Ascending aorta (tissue), 2 donors: ENCODE measurements around the gene PCDHB10. TPM values are rescaled to one million over a fixed set of nuclear protein-coding genes. Genes with fewer than 3 reads are reported as not detected.

ENCODE experiments used
- DNase-seq, 2 donors: peaks; one replicate each; pipeline ENCODE4 v3.0.0-alpha.2; 2019; ENCODE audit warnings: low spot score in 2 of 2
- H3K27ac ChIP-seq, 2 donors: fragments of 200-600 bp; sonication (generic); one replicate each; pipeline ENCODE4 v1.5.1; 2016 to 2017; ENCODE audit warnings: mild to moderate bottlenecking in 1 of 2
- H3K27me3 ChIP-seq: fragments of 200-600 bp; sonication (generic); one replicate; pipeline ENCODE4 v1.5.1; 2017
- H3K36me3 ChIP-seq, 2 donors: fragments of 200-600 bp; sonication (generic); one replicate each; pipeline ENCODE4 v1.5.1; 2016
- H3K4me1 ChIP-seq, 2 donors: fragments of 200-600 bp; sonication (generic); one replicate each; pipeline ENCODE4 v1.5.1; 2016 to 2017; ENCODE audit warnings: mild to moderate bottlenecking in 1 of 2
- H3K4me3 ChIP-seq, 2 donors: fragments of 200-600 bp; sonication (generic); one replicate each; pipeline ENCODE4 v1.5.1; 2016 to 2017; ENCODE audit warnings: mild to moderate bottlenecking in 1 of 2
- H3K9me3 ChIP-seq, 2 donors: fragments of 200-600 bp; sonication (generic); one replicate each; pipeline ENCODE4 v1.5.1; 2016
- intact Hi-C: fragments of 100-400 bp; cut with DNase I; formaldehyde crosslinking; loops from one replicate; pipeline ENCODE4 v1.15.1; 2023
- total RNA-seq: library from RNA; depleted of rRNA; stranded (reverse); fragments of >200 nt; gene quantifications from one replicate; pipeline ENCODE4 v1.1.0, GENCODE V29; 2016
- TF ChIP-seq, protein P1 (sequence below), 3 experiments: fragments of 200-600 bp in 2 of 3; fragments of 450-650 bp in 1 of 3; sonication (generic) in 2 of 3; IDR thresholded peaks; one replicate each; pipeline ENCODE4 v1.5.1; 2016 to 2019; ENCODE audit warnings: antibody characterized with exemption in 3 of 3, mild to moderate bottlenecking in 1 of 3, moderate library complexity in 1 of 3

PCDHB10 gene
- total RNA-seq, 1 donor from 2014 or later, result 0.21 TPM

DNA sequence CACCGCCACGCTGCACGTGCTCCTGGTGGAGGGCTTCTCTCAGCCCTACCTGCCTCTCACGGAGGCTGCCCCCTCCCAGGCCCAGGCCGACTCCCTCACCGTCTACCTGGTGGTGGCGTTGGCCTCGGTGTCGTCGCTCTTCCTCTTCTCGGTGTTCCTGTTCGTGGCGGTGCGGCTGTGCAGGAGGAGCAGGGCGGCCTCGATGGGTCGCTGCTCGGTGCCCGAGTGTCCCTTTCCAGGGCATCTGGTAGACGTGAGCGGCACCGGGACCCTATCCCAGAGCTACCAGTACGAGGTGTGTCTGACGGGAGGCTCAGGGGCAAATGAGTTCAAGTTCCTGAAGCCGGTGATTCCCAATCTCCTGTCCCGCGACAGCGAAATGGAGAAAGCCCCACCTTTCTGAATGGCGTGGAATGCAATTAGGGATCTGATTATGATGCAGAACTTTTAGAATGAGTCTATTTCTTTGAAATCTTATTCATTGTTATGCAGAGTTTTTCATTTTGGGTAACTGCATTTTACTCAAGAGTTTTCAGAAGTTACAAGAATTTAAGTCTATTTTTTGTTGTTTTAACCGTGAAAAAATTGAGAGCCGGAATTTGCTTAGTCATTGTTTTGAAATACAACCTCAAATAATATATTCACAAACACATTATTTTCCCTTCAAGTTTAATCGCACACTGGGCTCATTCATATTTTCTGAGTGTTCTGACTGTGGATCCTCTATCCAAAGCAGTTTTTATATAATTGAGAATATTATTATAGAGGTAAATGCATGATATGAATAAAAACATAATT lies 44.6 kb downstream of the PCDHB10 start:
- TF ChIP-seq, protein P1, sequence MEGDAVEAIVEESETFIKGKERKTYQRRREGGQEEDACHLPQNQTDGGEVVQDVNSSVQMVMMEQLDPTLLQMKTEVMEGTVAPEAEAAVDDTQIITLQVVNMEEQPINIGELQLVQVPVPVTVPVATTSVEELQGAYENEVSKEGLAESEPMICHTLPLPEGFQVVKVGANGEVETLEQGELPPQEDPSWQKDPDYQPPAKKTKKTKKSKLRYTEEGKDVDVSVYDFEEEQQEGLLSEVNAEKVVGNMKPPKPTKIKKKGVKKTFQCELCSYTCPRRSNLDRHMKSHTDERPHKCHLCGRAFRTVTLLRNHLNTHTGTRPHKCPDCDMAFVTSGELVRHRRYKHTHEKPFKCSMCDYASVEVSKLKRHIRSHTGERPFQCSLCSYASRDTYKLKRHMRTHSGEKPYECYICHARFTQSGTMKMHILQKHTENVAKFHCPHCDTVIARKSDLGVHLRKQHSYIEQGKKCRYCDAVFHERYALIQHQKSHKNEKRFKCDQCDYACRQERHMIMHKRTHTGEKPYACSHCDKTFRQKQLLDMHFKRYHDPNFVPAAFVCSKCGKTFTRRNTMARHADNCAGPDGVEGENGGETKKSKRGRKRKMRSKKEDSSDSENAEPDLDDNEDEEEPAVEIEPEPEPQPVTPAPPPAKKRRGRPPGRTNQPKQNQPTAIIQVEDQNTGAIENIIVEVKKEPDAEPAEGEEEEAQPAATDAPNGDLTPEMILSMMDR (IDR thresholded peaks at IDR 0.05), result no peak
- H3K27me3 ChIP-seq, result no peaks in the 10 kb centered on the region
- H3K4me1 ChIP-seq, result no peaks in the 10 kb centered on the region
- DNase-seq, result no peak
- H3K9me3 ChIP-seq, result peaks cover 78 to 99% of the 10 kb centered on the region in 2 donors
- intact Hi-C loops, result no loop called here
- no peaks in the 10 kb centered on the region for H3K36me3 ChIP-seq
- no peak overlapping the region for H3K27ac ChIP-seq
- H3K4me3 ChIP-seq, result no peak overlapping the region

DNA sequence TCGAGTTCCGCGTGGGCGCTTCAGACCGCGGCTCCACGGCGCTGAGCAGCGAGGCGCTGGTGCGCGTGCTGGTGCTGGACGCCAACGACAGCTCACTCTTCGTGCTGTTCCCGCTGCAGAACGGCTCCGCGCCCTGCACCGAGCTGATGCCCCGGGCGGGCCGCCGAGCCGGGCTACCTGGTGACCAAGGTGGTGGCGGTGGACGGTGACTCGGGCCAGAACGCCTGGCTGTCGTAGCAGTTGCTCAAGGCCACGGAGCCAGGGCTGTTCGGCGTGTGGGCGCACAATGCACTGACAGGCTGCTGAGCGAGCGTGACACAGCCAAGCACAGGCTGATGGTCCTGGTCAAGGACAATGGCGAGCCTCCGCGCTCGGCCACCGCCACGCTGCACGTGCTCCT lies 49.3 kb downstream of the PCDHB10 start:
- no peak for DNase-seq
- Histone ChIP-seq H3K36me3 (peaks cover 0 to 3% of the 10 kb centered on the region in 2 donors), H3K4me3 (peak overlapping the region in 1 of 2 donors; percentile 13), H3K9me3 (peaks cover 99 to 100% of the 10 kb centered on the region in 2 donors), H3K27ac (no peak overlapping the region), H3K27me3 (no peaks in the 10 kb centered on the region), H3K4me1 (no peaks in the 10 kb centered on the region)
- intact Hi-C loops, result no loop called here
- TF ChIP-seq, protein P1 (IDR thresholded peaks at IDR 0.05), result no peak

Other genes with a start within 250 kb of the PCDHB10 start
- not detected for gene PCDHAC2, start 225.9 kb upstream of the PCDHB10 start, total RNA-seq
- gene PCDHB1, start 141.0 kb upstream of the PCDHB10 start, total RNA-seq, result not detected
- 1.4 TPM for gene PCDHB2, start 97.7 kb upstream of the PCDHB10 start, total RNA-seq
- gene PCDHB3, start 91.9 kb upstream of the PCDHB10 start, total RNA-seq, result 1.1 TPM
- gene PCDHB4, start 70.5 kb upstream of the PCDHB10 start, total RNA-seq, result 5.1 TPM
- gene PCDHB5, start 57.1 kb upstream of the PCDHB10 start, total RNA-seq, result 61.8 TPM
- gene PCDHB6, start 42.3 kb upstream of the PCDHB10 start, total RNA-seq, result 1.5 TPM
- 7.6 TPM for gene PCDHB7, start 19.7 kb upstream of the PCDHB10 start, total RNA-seq
- gene PCDHB8, start 14.6 kb upstream of the PCDHB10 start, total RNA-seq, result 0.11 TPM
- 18.3 TPM for gene PCDHB16, start 10.0 kb upstream of the PCDHB10 start, total RNA-seq
- 1.9 TPM for gene PCDHB9, start 5.2 kb upstream of the PCDHB10 start, total RNA-seq
- gene PCDHB11, start 7.3 kb downstream of the PCDHB10 start, total RNA-seq, result 7.1 TPM
- gene PCDHB12, start 16.4 kb downstream of the PCDHB10 start, total RNA-seq, result 19.7 TPM
- gene PCDHB13, start 21.6 kb downstream of the PCDHB10 start, total RNA-seq, result 6.7 TPM
- 10.6 TPM for gene PCDHB14, start 31.0 kb downstream of the PCDHB10 start, total RNA-seq
- gene PCDHB15, start 53.0 kb downstream of the PCDHB10 start, total RNA-seq, result 2.9 TPM
- not detected for gene SLC25A2, start 111.7 kb downstream of the PCDHB10 start, total RNA-seq
- 30.1 TPM for gene TAF7, start 128.4 kb downstream of the PCDHB10 start, total RNA-seq
- not detected for gene PCDHGA1, start 138.2 kb downstream of the PCDHB10 start, total RNA-seq
- gene PCDHGA2, start 146.4 kb downstream of the PCDHB10 start, total RNA-seq, result 4.9 TPM
- gene PCDHGA3, start 151.5 kb downstream of the PCDHB10 start, total RNA-seq, result 9.2 TPM
- 1.8 TPM for gene PCDHGB1, start 157.7 kb downstream of the PCDHB10 start, total RNA-seq
- gene PCDHGA4, start 162.7 kb downstream of the PCDHB10 start, total RNA-seq, result 4.3 TPM
- 12.2 TPM for gene PCDHGB2, start 167.6 kb downstream of the PCDHB10 start, total RNA-seq
- 4.5 TPM for gene PCDHGA5, start 171.8 kb downstream of the PCDHB10 start, total RNA-seq
- gene PCDHGB3, start 177.9 kb downstream of the PCDHB10 start, total RNA-seq, result 14.4 TPM
- gene PCDHGA6, start 181.5 kb downstream of the PCDHB10 start, total RNA-seq, result 2.0 TPM
- 4.2 TPM for gene PCDHGA7, start 190.4 kb downstream of the PCDHB10 start, total RNA-seq
- 3.6 TPM for gene PCDHGB4, start 195.3 kb downstream of the PCDHB10 start, total RNA-seq
- gene PCDHGA8, start 200.3 kb downstream of the PCDHB10 start, total RNA-seq, result 3.2 TPM
- gene PCDHGB5, start 205.6 kb downstream of the PCDHB10 start, total RNA-seq, result 19.6 TPM
- 3.2 TPM for gene PCDHGA9, start 210.4 kb downstream of the PCDHB10 start, total RNA-seq
- gene PCDHGB6, start 215.7 kb downstream of the PCDHB10 start, total RNA-seq, result 3.9 TPM
- gene PCDHGA10, start 220.6 kb downstream of the PCDHB10 start, total RNA-seq, result 4.4 TPM
- 10.2 TPM for gene PCDHGB7, start 225.3 kb downstream of the PCDHB10 start, total RNA-seq
- gene PCDHGA11, start 228.7 kb downstream of the PCDHB10 start, total RNA-seq, result 5.3 TPM
- gene PCDHGA12, start 238.2 kb downstream of the PCDHB10 start, total RNA-seq, result 18.5 TPM